Bronchial epithelial cell (primary cell): ENCODE data around the gene FAM20A. TPM values are rescaled to one million over a fixed set of nuclear protein-coding genes. Genes with fewer than 3 reads are reported as not detected.
"Not testable (repeated sequence)": the region's sequence is repeated elsewhere in the genome, so short reads cannot be mapped to it uniquely, and the experiment has no call there.

ENCODE experiments used
- DNase-seq: peaks from one replicate; pipeline ENCODE4 v3.0.0-alpha.2; 2010; ENCODE audit warnings: low read depth
- FAIRE-seq: peaks from 2 replicates; lab custom pipeline; 2011; peaks lifted over from hg19 to GRCh38; lab: Jason Lieb, UNC
- H3K27me3 ChIP-seq: 2 replicates; pipeline ENCODE4 v1.5.1; 2011; ENCODE audit warnings: low read length; ENCODE audit not compliant: control insufficient read depth, insufficient read depth
- H3K36me3 ChIP-seq: 2 replicates; pipeline ENCODE4 v1.5.1; 2011; ENCODE audit warnings: low read length; ENCODE audit not compliant: control insufficient read depth, insufficient read depth
- H3K4me3 ChIP-seq: 2 replicates; pipeline ENCODE4 v1.5.1; 2011; ENCODE audit warnings: mild to moderate bottlenecking, low read depth, low read length, control low read depth
- total RNA-seq: library from RNA; depleted of rRNA; stranded (reverse); fragments of >200 nt; gene quantifications from 2 replicates; pipeline ENCODE4 v1.2.1, GENCODE V29; 2014
- TF ChIP-seq, protein P1 (sequence below): IDR thresholded peaks from 2 replicates; pipeline ENCODE4 v1.5.1; 2011; ENCODE audit warnings: mild to moderate bottlenecking, moderate library complexity, low read length, control low read depth, inconsistent platforms; ENCODE audit not compliant: insufficient read depth, severe bottlenecking

Gene FAM20A
- total RNA-seq, 1 donor from 2014 or later, result 0.26 TPM

DNA sequence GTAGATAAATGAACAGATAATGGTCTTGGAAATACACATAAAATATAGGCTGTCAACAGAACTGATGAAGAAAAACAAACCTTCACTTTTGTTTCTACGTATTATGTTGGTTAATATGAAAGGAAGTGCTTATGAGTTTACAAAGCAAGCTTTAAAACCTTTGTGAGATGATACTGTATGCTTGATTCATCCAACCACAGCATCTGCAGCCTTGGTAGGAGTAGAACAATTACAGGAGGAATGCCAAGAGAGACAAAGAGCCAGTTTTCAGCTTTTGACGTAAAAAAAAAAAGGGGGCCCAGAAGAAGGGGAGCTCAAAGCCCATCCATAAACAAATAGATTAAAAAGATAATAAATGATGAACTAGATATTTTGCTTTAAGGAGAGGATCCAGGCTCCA lies 13.3 kb downstream of the FAM20A start:
- TF ChIP-seq, protein P1, sequence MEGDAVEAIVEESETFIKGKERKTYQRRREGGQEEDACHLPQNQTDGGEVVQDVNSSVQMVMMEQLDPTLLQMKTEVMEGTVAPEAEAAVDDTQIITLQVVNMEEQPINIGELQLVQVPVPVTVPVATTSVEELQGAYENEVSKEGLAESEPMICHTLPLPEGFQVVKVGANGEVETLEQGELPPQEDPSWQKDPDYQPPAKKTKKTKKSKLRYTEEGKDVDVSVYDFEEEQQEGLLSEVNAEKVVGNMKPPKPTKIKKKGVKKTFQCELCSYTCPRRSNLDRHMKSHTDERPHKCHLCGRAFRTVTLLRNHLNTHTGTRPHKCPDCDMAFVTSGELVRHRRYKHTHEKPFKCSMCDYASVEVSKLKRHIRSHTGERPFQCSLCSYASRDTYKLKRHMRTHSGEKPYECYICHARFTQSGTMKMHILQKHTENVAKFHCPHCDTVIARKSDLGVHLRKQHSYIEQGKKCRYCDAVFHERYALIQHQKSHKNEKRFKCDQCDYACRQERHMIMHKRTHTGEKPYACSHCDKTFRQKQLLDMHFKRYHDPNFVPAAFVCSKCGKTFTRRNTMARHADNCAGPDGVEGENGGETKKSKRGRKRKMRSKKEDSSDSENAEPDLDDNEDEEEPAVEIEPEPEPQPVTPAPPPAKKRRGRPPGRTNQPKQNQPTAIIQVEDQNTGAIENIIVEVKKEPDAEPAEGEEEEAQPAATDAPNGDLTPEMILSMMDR, result no peak
- H3K27me3 ChIP-seq, result no peaks in the 10 kb centered on the region
- no peak for FAIRE-seq
- H3K36me3 ChIP-seq, result no peaks in the 10 kb centered on the region
- no peak for DNase-seq
- H3K4me3 ChIP-seq, result no peak overlapping the region

DNA sequence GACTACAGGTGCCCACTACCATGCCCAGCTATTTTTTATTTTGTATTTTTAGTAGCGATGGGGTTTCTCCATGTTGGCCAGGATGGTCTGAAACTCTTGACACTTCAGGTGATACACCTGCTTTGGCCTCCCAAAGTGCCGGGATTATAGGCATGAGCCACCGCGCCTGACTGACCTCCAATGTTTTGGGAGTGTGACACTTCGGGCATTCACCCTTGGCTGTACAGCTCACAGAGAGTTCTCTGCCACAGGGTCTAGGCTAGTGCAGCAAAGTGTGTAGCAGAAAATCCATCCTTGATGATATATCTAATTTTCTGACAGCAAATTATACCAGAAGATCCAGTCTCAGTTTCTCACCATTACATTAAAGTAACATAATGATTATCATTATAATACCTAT lies 14.1 kb downstream of the FAM20A start:
- Histone ChIP-seq H3K27me3 (no peaks in the 10 kb centered on the region), H3K4me3 (no peak overlapping the region), H3K36me3 (no peaks in the 10 kb centered on the region)
- DNase-seq, result no peak
- FAIRE-seq, result no peak
- TF ChIP-seq, protein P1, result no peak

DNA sequence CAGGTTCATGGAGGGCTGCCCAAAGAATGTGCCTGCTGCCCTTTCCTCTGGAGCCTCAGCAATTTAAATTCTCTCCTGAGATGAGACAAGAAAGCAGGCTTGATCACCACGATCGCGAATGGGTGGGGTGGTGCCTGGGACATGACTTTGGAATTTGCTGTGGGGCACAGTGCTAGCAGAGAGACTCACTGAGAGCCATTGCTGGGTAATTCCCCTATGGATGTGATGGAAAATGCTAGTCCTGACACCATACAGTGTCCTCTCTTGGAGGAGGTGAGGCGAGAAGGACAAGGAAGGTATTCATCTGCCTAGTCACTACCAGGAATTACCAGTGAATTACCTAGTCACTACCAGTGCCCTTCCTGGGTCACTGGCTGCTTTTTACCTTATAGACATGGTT lies 15.5 kb downstream of the FAM20A start:
- Histone ChIP-seq H3K27me3 (no peaks in the 10 kb centered on the region), H3K36me3 (no peaks in the 10 kb centered on the region), H3K4me3 (no peak overlapping the region)
- FAIRE-seq, result no peak
- DNase-seq, result peak; percentile 40
- TF ChIP-seq, protein P1, result no peak

DNA sequence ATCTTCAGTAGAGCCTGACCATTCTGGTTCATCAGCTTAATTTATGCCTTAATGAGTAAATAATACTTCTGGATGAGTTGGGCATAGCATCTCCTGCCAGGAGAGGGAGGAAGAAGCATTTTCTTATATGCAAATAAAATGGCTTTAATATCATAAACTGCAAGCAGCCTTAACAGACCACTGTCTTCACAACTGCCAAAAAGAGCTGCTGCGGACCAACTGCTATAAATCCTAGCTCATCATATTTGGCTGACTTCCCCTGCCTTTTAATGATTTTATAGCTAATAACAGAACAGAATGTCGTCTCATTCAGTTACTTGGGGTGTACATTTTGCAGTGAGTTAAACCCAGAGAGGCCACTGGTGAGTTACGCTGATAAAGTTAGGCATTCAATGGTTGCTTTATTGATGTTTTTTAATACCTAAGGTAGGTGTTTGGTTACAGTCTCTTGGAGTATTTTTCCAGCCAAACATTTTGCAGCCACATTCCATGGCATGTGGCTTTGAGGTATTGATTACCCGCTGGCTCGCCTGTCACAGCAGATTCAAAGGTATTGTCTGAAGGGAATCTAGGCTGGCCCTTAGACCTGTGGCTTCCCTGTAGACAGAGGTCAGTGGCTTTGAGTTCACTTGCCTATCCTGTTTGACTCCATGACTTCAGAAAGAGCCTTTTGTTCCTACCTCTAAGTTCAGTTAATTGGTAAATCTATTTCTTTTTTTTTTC lies 16.4 kb downstream of the FAM20A start:
- no peaks in the 10 kb centered on the region for H3K27me3 ChIP-seq
- TF ChIP-seq, protein P1, result no peak
- FAIRE-seq (no peak), DNase-seq (no peak)
- no peak overlapping the region for H3K4me3 ChIP-seq
- no peaks in the 10 kb centered on the region for H3K36me3 ChIP-seq

DNA sequence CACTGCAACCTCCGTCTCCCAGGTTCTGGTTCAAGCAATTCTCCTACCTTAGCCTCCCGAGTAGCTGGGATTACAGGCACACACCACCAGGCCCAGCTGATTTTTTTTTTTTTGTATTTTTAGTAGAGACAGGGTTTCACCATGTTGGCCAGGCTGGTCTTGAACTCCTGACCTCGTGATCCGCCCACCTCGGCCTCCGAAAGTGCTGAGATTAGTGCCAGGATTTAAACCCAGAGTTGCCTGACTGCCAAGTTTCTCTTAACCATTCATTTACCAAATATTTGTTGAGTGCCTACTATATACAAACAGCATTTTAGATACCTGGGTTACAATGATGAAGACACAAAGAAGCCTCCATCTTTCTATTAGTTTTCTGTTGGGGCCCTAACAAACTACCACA lies 18.3 kb downstream of the FAM20A start:
- H3K4me3 ChIP-seq, H3K36me3 ChIP-seq, FAIRE-seq, H3K27me3 ChIP-seq, DNase-seq: not testable (repeated sequence)

DNA sequence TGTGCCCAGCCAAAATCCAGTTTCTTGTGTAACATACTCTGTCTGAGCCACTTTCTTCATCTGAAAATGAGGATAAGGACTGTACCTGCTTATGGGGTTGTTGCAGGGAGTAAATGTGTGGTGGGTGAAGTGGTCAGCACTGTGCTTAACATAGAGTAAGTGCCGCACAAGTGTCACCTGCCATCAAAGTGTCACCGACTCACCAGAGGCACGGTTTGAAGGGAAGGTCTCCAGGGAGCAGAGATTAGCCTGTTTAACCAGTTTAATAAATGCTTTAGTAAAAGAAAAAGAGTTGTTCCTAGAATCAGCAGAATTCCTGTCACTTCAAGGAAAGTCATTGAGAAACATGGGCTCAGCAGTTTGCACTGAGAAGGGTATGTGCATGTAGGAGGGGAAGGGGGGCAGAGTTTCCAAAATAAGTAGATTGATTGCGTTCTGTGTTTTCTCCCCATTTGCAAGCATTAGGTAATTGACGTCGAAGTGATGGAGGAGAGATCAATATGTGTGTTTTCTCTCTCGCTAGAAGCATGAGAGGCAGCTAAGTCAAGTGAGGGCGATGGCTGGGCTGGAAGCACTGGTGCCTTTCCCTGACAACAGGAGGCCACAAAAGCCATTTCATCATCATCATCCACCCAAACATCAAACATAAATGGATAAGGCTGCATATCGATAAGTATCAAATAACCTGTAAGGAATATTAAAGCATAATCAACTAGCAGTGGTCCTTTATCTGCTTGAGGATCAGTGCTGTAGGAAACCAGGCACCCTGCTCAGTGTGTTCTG lies 19.1 kb downstream of the FAM20A start:
- H3K27me3 ChIP-seq, result no peaks in the 10 kb centered on the region
- FAIRE-seq (no peak), DNase-seq (no peak)
- no peaks in the 10 kb centered on the region for H3K36me3 ChIP-seq
- TF ChIP-seq, protein P1, result no peak
- H3K4me3 ChIP-seq, result no peak overlapping the region
